RCC 7860 (cell line): Measurements from ENCODE around the gene PMFBP1.

ENCODE experiments used
- DNase-seq: peaks from one replicate; pipeline ENCODE4 v3.0.0-alpha.2; 2015; ENCODE audit warnings: low spot score
- FAIRE-seq: peaks from 2 replicates; lab custom pipeline; 2012; peaks lifted over from hg19 to GRCh38; lab: Jason Lieb, UNC

The PMFBP1 gene

GRCh38 chr16:72172105-72173034 is at the start of gene PMFBP1:
Gene PMFBP1, minus strand, starts transcription at chr16:72172155. Its CDS starts 947 bp downstream, at chr16:72171208.
- FAIRE-seq (no peak), DNase-seq (peak; percentile 86)

DNA sequence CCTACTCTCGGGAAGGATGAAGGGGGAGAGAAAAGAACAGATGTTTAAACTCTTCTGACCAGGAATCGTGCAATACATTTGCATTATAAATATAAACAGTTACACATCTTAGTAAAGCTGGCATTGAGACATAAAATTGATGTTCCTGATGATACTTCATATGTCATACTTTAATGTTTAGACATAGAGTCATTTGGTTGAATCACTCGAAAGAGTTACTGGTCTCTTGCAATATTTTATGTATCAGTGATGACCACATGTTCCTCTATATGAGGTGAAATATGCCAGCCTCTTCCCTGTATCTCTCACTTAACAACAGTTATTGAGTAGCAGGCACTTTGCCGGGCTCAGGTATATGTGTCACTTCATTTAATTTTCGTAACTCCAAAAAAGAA is 49.7 kb upstream of the PMFBP1 start:
- FAIRE-seq (no peak), DNase-seq (no peak)

GRCh38 chr16:72220875-72221629 is 49.1 kb upstream of the PMFBP1 start:
- FAIRE-seq = no peak

DNA sequence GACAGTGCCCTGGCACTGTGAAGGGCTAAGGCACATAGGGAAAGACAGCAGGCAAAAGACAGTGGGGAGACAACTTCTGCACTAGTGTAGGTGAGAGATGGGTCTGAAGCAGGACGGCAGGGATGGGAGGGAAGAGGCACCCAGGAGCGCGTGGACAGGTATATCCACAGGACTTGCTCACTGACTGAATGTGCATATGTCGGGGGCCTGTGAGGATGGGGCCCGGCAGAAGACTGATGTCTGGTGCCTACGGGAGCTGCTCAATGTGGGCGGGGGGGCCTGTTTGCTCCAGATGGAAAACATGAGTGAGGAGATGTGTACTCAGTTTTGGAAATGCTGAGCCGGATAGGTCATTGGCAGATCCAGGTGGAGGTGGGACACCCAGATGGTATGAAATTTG is 47.3 kb upstream of the PMFBP1 start:
- DNase-seq = no peak
- no peak for FAIRE-seq

More at GRCh38 chr16:72220875-72221629, 49.1 kb upstream of the PMFBP1 start:
- no peak for DNase-seq

GRCh38 chr16:72216767-72217166 is 44.8 kb upstream of the PMFBP1 start:
- DNase-seq = no peak
- no peak for FAIRE-seq

- no peak for FAIRE-seq
- no peak for DNase-seq
Observed at GRCh38 chr16:72214821-72215220, 42.9 kb upstream of the PMFBP1 start.

DNA sequence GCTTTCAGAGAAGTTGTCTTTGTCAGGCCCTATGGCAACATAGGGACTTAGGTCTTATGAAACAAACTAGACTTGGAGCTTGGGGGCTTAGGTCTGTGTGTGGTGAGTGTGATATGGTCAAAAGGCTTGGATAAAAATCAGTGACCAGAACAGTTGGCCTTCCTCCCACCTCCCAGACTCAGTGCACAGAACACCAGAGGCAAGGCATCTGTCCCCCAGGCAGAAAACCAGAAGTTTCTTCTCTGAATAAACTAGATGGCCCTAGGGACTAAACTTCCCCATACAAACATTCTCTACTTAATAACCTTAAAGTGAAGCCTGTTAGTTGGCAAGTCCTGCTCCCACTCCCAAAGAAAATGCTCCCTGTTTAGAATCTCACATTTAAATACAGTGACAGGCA is 39.2 kb upstream of the PMFBP1 start:
- no peak for DNase-seq
- no peak for FAIRE-seq

GRCh38 chr16:72210555-72210954 is 38.6 kb upstream of the PMFBP1 start:
- FAIRE-seq = no peak
- no peak for DNase-seq

GRCh38 chr16:72210072-72210471 is 38.1 kb upstream of the PMFBP1 start:
- FAIRE-seq (no peak), DNase-seq (no peak)

DNA sequence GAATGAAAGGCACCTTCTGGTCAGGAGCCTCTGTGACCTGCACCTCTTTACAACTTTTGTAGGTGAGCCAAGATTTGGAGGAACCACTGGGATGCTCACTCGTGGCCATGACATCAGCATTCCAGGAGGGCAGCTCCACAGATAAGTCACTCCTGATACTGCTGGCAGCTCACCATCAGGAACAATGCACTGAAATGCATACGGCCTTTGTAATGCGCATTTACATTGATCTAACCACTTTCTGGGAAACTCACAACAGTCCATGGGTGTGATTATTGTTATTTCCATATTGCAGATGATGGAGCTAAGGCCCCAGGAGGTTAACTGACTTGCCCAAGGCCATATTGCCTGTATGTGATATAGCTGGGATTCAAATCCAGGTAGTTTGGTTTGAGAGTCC is 34.3 kb upstream of the PMFBP1 start:
- no peak for FAIRE-seq
- no peak for DNase-seq

GRCh38 chr16:72203401-72203800 is 31.4 kb upstream of the PMFBP1 start:
- FAIRE-seq = no peak
- DNase-seq = peak; percentile 57

DNA sequence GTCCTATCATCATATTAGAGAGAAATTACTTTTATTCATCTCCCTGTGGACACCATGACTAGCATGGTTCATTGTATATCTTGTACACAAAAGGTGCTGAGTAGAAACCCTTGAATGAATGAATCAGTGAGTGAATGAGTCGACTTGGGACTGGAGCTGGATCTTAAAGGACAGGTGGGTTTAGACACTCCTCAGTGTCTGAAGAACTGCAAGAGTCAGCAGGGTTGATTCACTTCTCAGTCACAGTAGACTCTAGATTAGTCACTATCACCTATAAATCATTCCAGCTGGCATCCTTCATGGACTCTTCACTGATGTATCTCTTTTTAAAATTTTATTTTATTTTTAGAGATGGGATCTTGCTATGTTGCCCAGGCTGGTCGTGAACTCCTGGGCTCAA is 30.1 kb upstream of the PMFBP1 start:
- FAIRE-seq (peak; percentile 53), DNase-seq (peak; percentile 78)

DNA sequence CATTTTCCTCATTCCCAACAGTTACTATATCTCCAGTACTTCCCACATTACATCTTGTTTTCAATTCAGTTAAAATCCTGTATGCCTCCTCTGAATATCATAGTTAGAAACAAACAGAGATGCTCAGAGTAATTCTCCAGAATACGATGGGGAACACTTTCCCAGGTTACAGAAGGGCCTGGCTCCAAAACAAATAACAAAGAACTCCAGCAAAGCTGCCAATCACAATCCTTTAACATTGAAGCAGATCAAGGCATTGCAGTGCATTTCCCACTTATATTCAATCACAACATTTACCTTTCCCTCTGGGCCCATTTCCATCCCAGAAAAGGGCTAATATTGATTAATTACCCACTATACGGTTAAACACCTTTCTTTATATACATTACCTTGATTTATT is 29.4 kb upstream of the PMFBP1 start:
- FAIRE-seq (no peak), DNase-seq (no peak)

DNA sequence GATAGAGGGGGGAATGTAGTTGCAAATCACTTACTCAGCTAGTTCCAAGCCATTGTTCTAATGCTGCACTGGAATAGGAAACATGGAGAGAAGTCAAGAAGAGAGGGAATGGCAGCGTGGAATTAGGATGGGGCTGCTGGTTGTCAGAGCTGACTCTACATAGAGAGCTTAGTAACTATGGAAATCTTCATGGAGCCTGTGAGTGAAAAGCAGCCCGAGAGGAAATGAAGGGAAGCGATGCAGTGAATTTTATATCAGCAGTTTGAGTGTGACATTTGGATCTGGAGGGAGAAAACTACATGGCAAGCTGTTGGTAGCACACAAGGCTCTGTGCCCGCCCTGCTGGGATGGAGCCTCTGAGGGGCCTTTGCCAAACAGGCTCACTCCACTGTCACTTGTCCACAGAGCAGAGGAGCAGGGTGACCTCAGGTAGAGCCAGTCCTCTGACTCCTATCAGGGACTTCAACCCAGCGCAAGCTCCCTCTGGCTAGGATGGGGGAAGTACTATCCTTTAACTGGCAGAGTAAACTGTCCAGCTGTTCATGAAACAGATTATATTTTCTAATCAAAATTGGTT is 27.9 kb upstream of the PMFBP1 start:
- no peak for DNase-seq
- FAIRE-seq = no peak

- DNase-seq (no peak), FAIRE-seq (no peak)
Observed at GRCh38 chr16:72198771-72199201, 26.8 kb upstream of the PMFBP1 start.

GRCh38 chr16:72198021-72198711 is 26.2 kb upstream of the PMFBP1 start:
- DNase-seq (no peak), FAIRE-seq (no peak)

- no peak for DNase-seq
- FAIRE-seq = no peak
Observed at GRCh38 chr16:72197545-72197944, 25.6 kb upstream of the PMFBP1 start.

DNA sequence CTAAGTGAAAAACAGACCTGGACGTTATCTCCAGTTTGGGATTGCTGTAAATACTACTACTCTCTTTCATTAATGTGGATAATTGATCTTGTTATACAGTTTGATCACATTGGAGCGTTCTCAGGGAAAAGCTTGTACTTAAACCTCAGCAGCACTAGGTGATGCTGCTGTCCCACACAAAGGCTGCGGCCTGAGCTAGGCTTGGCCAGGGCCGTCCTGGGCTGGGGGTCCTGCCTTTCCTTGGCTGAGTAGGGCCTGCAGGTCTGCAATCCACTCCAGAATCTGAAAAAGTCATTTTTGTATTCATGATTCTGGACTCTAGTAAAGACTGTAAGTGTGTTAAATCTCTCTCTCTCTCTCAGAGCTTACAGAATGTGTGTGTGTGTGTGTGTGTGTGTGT is 23.7 kb upstream of the PMFBP1 start:
- no peak for FAIRE-seq
- DNase-seq = no peak

- FAIRE-seq (no peak), DNase-seq (no peak)
Observed at GRCh38 chr16:72191551-72191950, 19.6 kb upstream of the PMFBP1 start.

- peak; percentile 37 for DNase-seq
- no peak for FAIRE-seq
Observed at GRCh38 chr16:72189865-72190371, 18.0 kb upstream of the PMFBP1 start.

GRCh38 chr16:72188541-72188940 is 16.6 kb upstream of the PMFBP1 start:
- DNase-seq (no peak), FAIRE-seq (no peak)
